DND-41 (cell line): ENCODE measurements around the gene CEACAM1.
"Not testable (repeated sequence)": the region's sequence is repeated elsewhere in the genome, so short reads cannot be mapped to it uniquely, and the experiment has no call there.

Source experiments
- ATAC-seq: fragments of 200-7000 bp; cut with Tn5 transposase; 3 replicates; pipeline ENCODE4 v1.9.1; 2021; ENCODE audit warnings: low read depth; ENCODE audit not compliant: insufficient read depth
- DNase-seq: peaks from one replicate; pipeline ENCODE4 v3.0.0-alpha.2; 2020
- H2AFZ ChIP-seq: 2 replicates; pipeline ENCODE4 v1.6.0; 2012; ENCODE audit warnings: low read depth, low read length
- H3K27ac ChIP-seq: 2 replicates; pipeline ENCODE4 v1.5.1; 2012; ENCODE audit warnings: low read length, inconsistent platforms
- H3K27me3 ChIP-seq: fragments of 200-600 bp; sonication (generic); 2 replicates; pipeline ENCODE4 v1.6.0; 2012; ENCODE audit warnings: low read length, mild to moderate bottlenecking, inconsistent platforms; ENCODE audit not compliant: insufficient read depth, poor library complexity
- H3K36me3 ChIP-seq: 2 replicates; pipeline ENCODE4 v1.5.1; 2012; ENCODE audit warnings: low read length, inconsistent platforms; ENCODE audit not compliant: insufficient read depth
- H3K4me1 ChIP-seq: 2 replicates; pipeline ENCODE4 v1.5.1; 2012; ENCODE audit warnings: mild to moderate bottlenecking, low read length; ENCODE audit not compliant: insufficient read depth
- H3K4me2 ChIP-seq: 2 replicates; pipeline ENCODE4 v1.6.0; 2012; ENCODE audit warnings: mild to moderate bottlenecking, moderate library complexity, low read length, inconsistent platforms; ENCODE audit not compliant: insufficient read depth
- H3K4me3 ChIP-seq, 2 experiments: fragments of 200-600 bp in 1 of 2; shearing (Covaris generic) in 1 of 2; 2 replicates each; pipeline ENCODE4 v1.5.1; 2012 to 2016; ENCODE audit warnings: inconsistent platforms in 2 of 2, low read length in 2 of 2, mild to moderate bottlenecking in 2 of 2, low read depth in 1 of 2, moderate library complexity in 1 of 2
- H3K79me2 ChIP-seq: 2 replicates; pipeline ENCODE4 v1.6.0; 2012; ENCODE audit warnings: low read length, inconsistent platforms; ENCODE audit not compliant: insufficient read depth
- H3K9ac ChIP-seq: 2 replicates; pipeline ENCODE4 v1.6.0; 2012; ENCODE audit warnings: low read depth, mild to moderate bottlenecking, inconsistent platforms, low read length, moderate library complexity
- H3K9me3 ChIP-seq: 2 replicates; pipeline ENCODE4 v1.5.1; 2012; ENCODE audit warnings: low read length, moderate library complexity, mild to moderate bottlenecking, inconsistent platforms; ENCODE audit not compliant: insufficient read depth, severe bottlenecking
- H4K20me1 ChIP-seq: 2 replicates; pipeline ENCODE4 v1.6.0; 2012; ENCODE audit warnings: low read length; ENCODE audit not compliant: insufficient read depth
- CTCF ChIP-seq: IDR thresholded peaks from 2 replicates; pipeline ENCODE4 v1.5.1; 2012; ENCODE audit warnings: borderline replicate concordance, low read length, moderate library complexity, mild to moderate bottlenecking; ENCODE audit not compliant: poor library complexity, severe bottlenecking; ENCODE audit errors: extremely low read depth
- EZH2 ChIP-seq: IDR thresholded peaks from 3 replicates; pipeline ENCODE4 v1.6.1; 2012; ENCODE audit warnings: borderline replicate concordance, low read depth, mild to moderate bottlenecking, moderate library complexity, low read length, inconsistent platforms; ENCODE audit not compliant: severe bottlenecking

CEACAM1 gene

GRCh38 chr19:42552086-42553065, 24.1 kb upstream of the CEACAM1 start:
- H3K79me2 ChIP-seq = no peaks in the 10 kb centered on the region
- H3K4me3 ChIP-seq = no peak overlapping the region
- H2AFZ ChIP-seq = no peak overlapping the region
- no peak overlapping the region for H3K27ac ChIP-seq
- H3K9ac ChIP-seq = no peak overlapping the region
- no peaks in the 10 kb centered on the region for H3K27me3 ChIP-seq
- no peaks in the 10 kb centered on the region for H3K4me1 ChIP-seq
- H3K4me2 ChIP-seq = no peak overlapping the region
- H4K20me1 ChIP-seq = peaks cover 2% of the 10 kb centered on the region; the same call in 1 of the 2 replicates
- no peaks in the 10 kb centered on the region for H3K9me3 ChIP-seq
- ATAC-seq (no peak), DNase-seq (no peak)
- no peaks in the 10 kb centered on the region for H3K36me3 ChIP-seq
- no peak for TF ChIP-seq CTCF
- TF ChIP-seq EZH2 = no peak

GRCh38 chr19:42550521-42550920, 22.2 kb upstream of the CEACAM1 start:
- not testable (repeated sequence) for H3K27me3 ChIP-seq, H3K4me1 ChIP-seq, ATAC-seq, DNase-seq, H3K9me3 ChIP-seq, H3K36me3 ChIP-seq, H3K27ac ChIP-seq, H3K4me2 ChIP-seq, H3K79me2 ChIP-seq, H3K9ac ChIP-seq, H4K20me1 ChIP-seq, H2AFZ ChIP-seq, H3K4me3 ChIP-seq

GRCh38 chr19:42549067-42549466, 20.8 kb upstream of the CEACAM1 start:
- not testable (repeated sequence) for H3K27ac ChIP-seq, DNase-seq, H3K4me3 ChIP-seq, H3K9ac ChIP-seq, H2AFZ ChIP-seq, H3K4me2 ChIP-seq, H3K79me2 ChIP-seq, H3K36me3 ChIP-seq, H4K20me1 ChIP-seq, ATAC-seq, H3K27me3 ChIP-seq, H3K4me1 ChIP-seq, H3K9me3 ChIP-seq

DNA sequence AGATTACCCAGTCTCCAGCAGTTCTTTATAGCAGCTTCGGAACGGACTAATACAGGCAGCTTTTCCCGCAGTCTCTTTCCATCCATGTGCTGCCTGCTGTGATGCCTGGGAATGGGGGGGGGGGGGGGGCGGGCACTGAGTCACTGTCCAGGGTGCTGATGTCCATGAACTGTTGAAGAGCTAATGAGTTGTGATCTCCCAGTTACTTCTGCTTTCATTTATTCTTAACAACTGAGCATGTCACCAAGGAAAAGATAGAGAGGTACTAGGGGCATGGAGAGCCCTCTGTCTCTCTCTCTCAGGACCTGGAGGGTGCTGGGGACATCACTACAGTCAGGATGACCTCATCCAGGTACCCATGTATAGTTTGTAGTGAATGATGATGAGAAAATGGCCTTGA, 20.3 kb upstream of the CEACAM1 start:
- no peak for DNase-seq
- Histone ChIP-seq H3K9ac (no peak overlapping the region), H3K27me3 (no peaks in the 10 kb centered on the region), H4K20me1 (peaks cover 4% of the 10 kb centered on the region), H3K4me2 (no peak overlapping the region), H3K9me3 (no peaks in the 10 kb centered on the region), H3K79me2 (no peaks in the 10 kb centered on the region), H3K4me1 (no peaks in the 10 kb centered on the region), H3K27ac (no peak overlapping the region), H2AFZ (no peak overlapping the region), H3K36me3 (no peaks in the 10 kb centered on the region), H3K4me3 (no peak overlapping the region)
- TF ChIP-seq CTCF = no peak
- no peak for TF ChIP-seq EZH2
- ATAC-seq = no peak
